Right lobe of liver (tissue), 4 donors: ENCODE results near the gene MTUS2.

Source experiments
- POLR2A ChIP-seq: fragments of 450-650 bp; IDR thresholded peaks from one replicate; pipeline ENCODE4 v1.6.1; 2017; ENCODE audit warnings: antibody characterized with exemption, mild to moderate bottlenecking
- TF ChIP-seq, protein P1 (sequence below), 4 donors: fragments of 200-600 bp in 3 of 4; fragments of 450-650 bp in 1 of 4; IDR thresholded peaks; one replicate each; pipeline versions ENCODE4 v1.5.1 to v1.8.0; 2016 to 2022; ENCODE audit warnings: antibody characterized with exemption in 4 of 4, mild to moderate bottlenecking in 2 of 4
- donor health status: DM: no; HTN: no; CAD: no.
- donor health status: DM: no; HTN: no; CAD: no.
- donor health status: DM: no; HTN: yes; CAD: no.

GRCh38 chr13:28825379-28825778, 5.2 kb downstream of the MTUS2 start:
- TF ChIP-seq, protein P1, sequence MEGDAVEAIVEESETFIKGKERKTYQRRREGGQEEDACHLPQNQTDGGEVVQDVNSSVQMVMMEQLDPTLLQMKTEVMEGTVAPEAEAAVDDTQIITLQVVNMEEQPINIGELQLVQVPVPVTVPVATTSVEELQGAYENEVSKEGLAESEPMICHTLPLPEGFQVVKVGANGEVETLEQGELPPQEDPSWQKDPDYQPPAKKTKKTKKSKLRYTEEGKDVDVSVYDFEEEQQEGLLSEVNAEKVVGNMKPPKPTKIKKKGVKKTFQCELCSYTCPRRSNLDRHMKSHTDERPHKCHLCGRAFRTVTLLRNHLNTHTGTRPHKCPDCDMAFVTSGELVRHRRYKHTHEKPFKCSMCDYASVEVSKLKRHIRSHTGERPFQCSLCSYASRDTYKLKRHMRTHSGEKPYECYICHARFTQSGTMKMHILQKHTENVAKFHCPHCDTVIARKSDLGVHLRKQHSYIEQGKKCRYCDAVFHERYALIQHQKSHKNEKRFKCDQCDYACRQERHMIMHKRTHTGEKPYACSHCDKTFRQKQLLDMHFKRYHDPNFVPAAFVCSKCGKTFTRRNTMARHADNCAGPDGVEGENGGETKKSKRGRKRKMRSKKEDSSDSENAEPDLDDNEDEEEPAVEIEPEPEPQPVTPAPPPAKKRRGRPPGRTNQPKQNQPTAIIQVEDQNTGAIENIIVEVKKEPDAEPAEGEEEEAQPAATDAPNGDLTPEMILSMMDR (IDR thresholded peaks at IDR 0.05) = no peak
- TF ChIP-seq POLR2A = no peak
